ENCODE data around the gene CTNNA2.
"Not testable (repeated sequence)": the region's sequence is repeated elsewhere in the genome, so short reads cannot be mapped to it uniquely, and the experiment has no call there.

CTNNA2 gene

DNA sequence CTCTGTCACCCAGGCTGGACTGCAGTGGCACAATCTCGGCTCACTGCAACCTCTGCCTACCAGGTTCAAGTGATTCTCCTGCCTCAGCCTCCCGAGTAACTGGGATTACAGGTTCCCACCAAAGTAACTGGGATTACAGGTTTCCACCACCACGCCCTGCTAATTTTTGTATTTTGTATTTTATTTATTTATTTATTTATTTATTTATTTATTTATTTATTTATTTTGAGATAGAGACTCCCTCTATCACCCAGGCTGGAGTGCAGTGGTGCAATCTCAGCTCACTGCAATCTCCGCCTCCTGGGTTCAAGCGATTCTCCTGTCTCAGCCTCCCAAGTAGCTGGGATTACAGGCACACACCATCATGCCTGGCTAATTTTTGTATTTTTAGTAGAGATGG, 633.9 kb downstream of the CTNNA2 start:
- not testable (repeated sequence) for DNase-seq (ENCODE audit: low spot score)

DNA sequence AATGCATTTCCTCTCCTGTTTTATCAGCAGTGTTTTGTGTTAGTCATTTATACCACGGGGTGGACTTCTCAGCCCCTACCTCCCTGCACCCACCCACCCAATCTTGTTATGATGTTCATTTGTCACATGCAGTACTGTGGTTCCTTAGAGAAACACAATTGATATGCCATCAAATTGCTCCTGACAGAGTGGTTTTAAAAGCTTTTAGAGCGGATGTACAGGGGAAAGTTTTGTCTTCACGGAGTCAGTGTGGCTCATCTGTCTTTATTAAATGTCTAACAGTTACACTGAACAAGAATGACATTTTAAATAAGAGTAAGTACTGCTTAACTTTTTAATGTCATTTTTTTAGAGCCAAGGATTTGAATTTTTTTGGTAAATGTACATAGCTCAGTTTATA, 634.8 kb downstream of the CTNNA2 start:
- DNase-seq (ENCODE audit: low spot score): no peak

DNA sequence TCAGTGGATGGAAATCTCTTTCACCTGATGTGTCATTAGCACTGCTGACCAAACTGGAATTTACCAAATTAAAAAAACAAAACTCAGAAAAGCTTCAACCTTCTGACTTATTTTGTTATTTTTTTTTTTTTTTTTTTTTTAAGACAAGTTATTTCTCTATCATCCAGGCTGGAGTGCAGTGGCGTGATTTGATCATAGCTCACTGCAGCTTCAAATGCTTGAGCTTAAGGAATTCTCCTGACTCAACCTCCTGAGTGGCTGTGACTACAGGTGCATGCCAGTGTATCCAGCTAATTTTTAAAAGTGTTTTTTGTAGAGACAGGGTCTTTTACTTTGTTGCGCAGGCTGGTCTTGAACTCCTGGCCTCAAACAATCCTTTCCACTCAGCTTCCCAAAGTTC, 636.1 kb downstream of the CTNNA2 start:
- no peak for DNase-seq (ENCODE audit: low spot score)

DNA sequence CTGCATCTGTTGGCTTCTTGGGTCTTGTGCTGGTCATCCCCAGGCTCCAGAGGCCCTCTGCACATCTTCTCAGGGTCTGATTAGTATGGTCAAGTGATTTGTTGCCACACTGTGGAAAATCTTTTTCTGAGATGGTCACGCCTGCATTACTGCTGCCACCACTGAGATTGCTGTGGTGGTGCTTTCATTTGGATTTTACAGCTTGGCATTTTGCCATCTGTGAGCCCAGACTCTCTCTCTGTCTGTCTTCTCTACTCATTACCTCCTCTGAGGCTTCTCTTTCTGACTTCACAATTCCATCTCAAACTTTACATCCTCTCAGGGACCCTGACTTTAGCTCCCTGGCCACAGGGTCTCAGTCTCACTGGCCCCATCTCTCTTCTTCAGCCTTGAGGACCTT, 637.1 kb downstream of the CTNNA2 start:
- no peak for DNase-seq (ENCODE audit: low spot score)

DNA sequence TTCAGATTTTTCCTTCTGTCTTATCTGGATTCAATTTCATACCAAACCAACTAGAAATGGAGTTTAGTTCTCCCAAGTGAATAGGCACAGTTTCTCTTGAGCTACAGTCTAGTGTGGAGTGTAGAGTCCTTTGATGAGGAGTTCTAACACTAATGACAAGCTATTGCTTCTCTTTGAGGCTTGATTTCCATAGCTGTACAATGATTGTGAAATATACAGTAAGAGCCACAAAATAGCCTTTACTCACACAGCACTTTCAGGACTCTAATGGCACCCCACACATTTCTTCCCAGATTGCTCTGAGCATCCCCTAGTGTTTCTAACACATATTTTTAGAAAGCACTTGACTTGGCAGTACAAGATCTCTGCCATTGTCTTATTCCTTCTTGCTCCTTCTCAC, 638.4 kb downstream of the CTNNA2 start:
- no peak for DNase-seq (ENCODE audit: low spot score)

DNA sequence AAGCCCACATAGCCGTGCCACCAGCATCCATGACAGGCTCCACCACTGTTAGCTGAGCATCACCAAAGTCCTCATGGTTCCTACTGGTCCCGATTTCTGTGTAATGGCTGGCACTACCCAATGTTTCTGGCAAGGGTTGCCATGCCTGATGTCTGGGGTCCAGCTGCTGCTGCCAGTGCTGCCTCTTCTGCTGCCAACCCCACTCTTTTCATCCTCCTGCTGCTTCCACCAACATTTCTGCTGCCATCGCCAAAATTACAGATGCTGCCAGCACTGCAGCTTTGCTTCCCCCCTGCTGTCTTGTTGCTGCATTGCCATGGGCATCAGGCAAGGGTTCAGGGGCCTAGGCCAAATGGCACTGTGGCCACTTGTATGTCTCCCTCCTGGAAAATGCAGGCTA, 638.8 kb downstream of the CTNNA2 start:
- DNase-seq (ENCODE audit: low spot score): no peak

DNA sequence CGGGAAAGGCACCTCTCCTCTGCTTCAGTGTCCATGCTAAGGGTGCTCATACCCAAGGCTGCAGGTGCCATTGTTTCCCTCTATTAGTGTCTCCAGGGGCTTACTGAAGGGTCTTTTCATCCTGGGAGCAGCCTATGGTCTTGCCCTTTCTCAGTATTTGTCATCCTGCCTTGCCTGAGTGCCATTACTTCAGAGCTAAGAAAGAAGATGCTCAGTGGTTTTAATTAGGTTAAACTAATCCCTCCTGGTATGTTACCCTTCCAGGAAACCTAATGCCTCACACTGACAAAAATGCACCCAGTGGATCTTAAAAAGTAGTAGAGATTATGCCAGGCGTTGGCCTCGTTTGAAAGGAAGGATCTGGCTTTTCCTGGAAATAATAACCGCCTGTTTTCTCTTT, 640.3 kb downstream of the CTNNA2 start:
- DNase-seq (ENCODE audit: low spot score): no peak

DNA sequence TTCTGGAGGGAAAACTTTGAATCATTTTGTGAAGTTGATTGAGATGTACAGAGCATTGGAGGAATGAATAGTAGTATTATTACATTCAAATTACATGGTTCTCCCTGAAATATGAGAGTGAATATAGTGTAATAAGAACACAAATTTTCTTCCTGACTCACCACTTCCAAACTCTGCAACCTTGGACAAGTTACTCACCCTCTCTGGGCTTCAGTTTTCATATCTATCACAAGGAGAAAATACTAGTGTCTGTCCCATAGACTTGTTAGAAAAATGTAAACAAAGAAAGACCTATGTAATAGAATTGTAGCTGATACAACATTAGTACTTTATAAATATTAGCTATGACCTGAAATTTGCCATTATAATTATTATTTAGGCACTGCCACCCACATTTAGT, 640.9 kb downstream of the CTNNA2 start:
- DNase-seq (ENCODE audit: low spot score): no peak

DNA sequence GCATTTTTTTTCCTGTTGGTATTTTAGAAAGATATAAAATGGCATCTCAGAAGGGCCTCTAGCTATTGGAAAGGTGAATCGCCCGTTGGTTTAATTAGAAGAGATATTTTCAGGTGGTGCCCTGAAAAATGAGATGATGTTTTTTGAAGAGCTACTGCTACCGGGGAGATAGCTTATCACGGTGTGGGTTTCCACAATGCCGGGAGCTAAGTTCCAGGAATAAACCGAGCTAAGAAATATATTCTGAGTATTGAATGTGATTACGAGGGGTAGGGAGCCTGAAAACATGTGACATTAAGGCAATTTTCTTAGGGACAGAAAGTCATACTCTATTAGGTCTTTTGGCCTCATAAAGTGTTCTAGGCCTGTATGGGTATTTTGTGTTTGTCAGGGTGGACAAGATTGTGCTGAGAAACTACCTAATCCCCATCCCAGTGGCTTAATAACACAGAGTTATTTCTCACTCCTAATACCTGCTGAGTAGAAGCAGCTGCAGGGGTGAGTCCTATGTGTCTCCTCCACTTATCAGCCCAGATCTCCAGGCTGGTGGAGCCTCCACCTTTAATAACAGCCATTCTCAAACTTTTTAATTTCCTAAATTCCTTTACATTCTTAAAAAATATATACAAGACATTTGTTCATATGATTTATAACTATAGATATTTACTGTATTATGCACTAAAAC, 641.5 kb downstream of the CTNNA2 start:
- DNase-seq (ENCODE audit: low spot score): no peak

DNA sequence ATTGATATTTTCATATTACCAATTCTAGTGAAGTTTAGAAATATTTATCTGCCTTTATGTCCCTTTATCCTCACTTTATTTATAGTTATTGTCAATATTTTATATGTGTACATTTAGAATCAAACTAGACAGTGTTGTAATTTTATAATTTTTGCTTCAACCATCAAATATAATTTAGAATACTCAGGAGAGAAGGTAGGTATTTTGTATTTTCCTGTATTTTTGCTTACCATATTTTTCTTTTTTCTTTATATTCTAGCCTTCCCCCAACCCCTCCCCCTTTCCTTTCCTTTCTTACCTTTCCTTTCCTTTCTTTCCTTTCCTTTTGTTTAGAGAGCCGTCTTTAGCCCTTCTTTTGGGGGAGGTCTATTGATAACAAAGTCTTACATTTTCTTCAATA, 651.5 kb downstream of the CTNNA2 start:
- no peak for DNase-seq (ENCODE audit: low spot score)

DNA sequence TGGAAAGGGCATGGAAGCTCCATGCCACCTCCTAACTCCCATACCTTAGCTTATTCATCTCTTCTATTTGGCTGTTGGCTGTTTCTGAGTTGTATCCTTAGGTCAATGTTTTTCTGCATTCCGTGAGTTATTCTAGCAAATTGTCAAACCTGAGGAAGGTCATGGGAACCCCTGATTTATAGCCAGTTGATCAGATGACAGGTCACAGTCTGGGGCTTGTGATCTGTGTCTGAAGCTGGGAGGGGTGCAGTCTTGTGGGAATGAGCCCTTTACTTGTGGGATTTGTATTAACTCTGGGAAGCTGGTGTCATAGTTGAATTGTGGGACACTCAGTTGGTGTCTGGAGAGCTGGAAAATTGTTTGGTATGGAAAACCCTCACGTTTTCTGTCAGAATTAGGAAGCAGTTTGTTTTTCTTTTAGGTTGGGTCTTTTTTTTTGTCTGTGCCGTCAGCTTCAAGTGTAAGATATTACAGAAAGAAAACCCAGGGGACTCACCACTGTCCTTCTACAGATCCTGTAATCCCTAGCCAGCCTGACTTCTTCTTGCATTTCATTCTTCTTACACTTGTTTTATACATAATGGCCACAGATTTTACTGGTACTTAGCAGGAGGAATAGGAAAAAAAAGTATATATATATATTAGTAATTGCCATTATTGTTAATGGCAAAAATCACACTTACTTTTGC, 653.8 kb downstream of the CTNNA2 start:
- no peak for DNase-seq (ENCODE audit: low spot score)

DNA sequence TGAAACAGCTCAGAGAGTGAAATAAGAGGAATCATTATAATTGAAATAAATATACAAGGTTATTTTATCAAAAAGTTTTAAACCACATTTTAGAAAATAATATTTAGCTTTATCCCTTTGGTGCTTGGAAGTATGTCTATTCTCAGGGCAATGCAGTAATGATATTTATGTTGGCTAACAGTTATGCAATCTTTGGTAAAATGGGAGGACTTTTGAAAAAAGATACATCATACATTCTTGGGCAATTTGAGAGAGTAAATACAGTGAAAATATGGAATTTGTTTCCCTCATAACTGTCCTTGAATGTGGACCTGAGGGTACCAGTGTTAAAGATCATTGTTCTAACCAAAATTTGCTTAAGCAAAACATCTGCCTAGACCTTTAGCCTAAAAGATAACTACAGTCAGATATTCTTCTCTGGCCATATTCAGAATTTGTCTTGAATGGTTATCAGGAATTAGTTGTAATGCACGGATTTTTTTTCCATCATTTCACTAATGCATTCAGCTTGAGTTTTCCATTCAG, 654.5 kb downstream of the CTNNA2 start:
- no peak for DNase-seq (ENCODE audit: low spot score)

DNA sequence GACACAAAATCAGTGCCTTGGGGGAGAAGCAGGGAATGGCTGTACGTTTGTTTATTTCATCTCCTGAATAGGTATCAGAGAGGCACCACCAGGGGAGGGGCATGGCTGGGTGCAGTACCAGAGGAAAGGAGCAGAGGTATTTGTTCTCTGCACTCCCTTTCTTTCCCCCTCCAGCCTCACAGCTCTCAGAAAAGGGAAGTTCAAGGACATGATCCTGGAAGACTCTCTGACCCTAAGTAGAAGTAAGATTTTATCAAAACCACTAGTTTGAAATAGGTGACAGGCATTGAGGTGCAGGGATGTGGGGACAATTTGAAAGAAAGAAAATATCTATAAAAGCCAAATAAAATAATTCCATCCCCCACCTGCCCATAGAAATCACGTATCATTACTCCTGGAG, 655.2 kb downstream of the CTNNA2 start:
- no peak for DNase-seq (ENCODE audit: low spot score)

DNA sequence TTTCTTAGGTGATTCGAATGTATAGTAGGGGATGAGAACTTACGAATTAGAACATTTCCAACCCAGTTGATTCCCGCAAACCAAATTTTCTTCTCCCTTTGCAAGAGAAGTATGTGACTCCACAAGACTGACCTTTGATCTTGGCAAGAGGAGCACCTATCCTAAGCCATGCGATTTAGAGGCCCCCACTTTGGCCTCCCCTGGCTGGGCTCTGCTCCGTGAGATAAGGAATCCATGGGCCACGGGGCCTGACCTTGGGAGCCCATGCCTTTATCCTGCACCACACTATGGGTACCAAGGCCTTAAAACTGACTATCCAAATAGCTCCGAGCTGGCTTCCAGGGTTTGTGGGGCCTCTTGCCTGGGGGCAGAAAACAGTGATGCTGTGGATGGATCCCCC, 656.0 kb downstream of the CTNNA2 start:
- no peak for DNase-seq (ENCODE audit: low spot score)

DNA sequence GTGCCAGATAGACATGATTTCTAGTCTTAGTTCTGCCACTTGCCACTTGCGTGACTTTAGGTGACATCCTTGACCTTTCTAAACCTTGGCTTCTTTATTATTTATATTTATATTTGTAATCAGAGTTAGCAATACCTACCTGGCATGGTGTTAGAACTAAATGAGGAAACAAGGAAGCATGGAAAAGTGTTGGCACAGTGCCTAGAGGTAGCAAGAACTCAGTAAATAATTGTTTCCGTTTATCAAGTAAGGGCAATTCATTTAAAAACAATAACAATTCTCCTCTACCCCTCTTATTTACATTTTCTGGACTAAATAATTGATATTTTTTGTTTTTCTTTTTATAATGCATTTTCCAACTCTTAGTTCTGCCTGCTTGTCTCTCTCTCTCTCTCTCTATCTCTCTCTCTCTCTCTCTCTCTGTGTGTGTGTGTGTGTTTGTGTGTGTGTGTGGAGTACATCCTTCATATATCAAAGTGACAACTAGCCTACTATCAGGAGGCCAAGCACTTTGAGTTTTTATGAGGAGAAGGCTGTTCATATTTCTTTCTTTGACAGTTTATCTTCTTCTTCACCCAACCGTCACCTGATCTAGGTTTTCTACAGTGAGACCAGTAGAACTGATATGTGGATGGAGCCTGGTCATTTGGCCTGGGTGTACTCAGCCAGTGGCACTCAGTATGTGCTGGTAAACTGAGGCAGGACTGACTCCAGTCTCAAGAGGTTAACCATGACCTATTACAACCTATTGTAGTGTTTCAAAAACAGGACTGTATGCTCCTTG, 657.2 kb downstream of the CTNNA2 start:
- no peak for DNase-seq (ENCODE audit: low spot score)

DNA sequence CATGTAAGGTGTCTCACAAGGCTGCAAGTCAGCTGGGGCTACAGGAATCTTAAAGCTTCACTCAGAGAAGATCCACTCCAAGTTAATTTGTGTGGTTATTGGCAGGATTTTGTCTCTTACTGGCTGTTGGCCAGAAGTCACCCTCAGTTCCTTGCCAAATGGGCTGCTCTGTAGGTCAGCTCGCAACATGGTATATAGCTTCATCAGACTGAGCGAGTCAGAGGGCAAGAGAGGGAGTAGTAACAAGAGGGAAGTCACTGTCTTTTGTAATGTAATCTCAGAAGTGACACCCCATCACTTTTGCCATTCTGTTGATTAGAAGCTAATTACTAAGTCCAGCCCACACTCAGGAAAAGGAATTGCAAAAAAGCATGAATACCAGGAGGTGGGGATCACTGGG, 672.2 kb downstream of the CTNNA2 start:
- DNase-seq (ENCODE audit: low spot score): no peak

DNA sequence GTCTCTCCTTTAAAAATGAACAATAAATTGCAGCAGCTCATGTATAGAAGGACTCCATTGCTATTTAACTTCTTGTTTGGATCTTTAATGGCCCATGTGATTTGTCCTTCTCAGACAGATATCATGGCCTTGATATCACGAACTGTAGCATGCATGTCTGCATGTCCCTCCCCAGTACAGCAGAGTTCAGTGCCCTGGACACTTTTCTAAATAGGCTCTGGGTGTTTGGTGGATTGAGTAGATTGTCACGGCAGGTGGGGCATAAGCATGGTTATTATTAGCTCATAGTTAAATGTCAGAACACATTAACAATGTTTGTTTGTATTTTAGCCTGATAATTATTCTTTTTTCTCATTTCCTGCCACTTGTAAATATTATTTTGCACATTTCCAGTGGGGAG, 673.4 kb downstream of the CTNNA2 start:
- no peak for DNase-seq (ENCODE audit: low spot score)

DNA sequence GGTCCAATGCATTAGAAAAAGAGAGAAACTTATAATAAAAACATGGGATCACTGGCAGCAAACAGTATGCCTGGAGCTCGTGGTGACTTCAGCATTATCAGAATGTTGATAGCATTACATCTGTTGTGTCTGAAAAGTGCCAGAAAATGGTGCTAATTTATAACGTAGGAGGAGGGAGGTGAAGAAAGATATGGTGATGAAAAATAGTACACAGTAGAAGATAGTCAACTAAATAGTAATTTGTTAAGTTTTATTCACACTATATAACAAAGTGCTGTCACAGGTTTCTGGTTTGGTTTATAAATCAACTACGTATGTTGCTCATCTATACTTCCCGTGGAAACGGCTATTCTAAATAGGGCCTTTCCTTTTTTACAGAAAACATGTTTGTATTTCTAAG, 674.3 kb downstream of the CTNNA2 start:
- no peak for DNase-seq (ENCODE audit: low spot score)

DNA sequence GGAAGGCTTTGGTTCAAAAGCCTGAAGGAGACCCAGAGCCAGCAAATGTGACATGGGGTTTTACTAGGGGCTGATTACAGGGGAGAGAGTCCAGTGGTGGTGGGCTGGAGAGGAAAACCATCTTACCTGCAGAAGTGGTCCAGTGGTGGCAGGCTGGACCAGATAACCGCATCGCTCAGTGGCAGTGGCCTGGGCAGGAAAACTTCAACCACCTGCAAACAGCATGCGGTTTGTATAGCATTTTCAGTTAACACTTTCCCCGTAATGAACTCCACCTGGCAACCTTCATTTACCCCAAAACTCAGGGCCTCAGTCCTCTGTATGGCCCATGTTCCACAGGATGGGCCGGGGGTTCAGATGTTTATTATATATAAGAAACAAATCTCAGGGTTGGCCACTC, 677.3 kb downstream of the CTNNA2 start:
- DNase-seq (ENCODE audit: low spot score): no peak

DNA sequence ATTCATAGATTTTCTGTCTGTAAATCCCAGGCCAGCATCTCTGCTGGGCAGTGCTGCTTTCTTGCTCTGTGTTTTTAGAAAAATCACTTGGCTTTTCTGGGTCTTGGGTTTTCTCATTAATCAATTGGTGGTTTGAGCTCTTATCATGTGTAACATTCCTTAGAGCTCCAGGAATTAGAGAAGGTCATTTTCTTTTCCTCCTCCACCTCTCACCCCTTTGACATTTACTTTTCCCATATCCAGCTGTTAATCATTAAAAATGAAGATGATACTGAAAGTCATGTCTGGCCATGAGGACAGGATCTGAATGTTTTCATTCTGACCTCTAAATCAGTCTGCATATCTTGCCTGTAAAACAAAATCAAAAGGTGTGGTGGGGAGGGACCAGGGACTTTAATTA, 680.7 kb downstream of the CTNNA2 start:
- DNase-seq (ENCODE audit: low spot score): no peak

DNA sequence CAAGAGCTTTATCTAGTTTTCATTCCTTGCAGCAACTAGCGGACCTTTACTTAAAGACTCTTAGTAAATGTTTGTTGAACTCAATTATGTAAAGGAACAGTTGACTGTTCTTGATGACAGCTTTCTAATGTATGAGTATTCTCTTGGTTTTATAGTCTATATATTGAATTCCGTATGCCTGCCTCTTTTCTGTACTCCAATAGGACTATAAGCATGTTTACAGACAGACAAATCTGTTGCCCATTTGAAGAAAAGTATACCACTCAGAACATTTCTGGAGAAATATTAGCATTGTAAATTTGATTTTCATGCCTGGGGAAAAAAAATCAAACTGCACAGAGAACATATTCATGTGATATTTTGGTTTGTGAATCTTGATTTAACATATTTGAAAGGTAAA, 682.2 kb downstream of the CTNNA2 start:
- DNase-seq (ENCODE audit: low spot score): no peak

DNA sequence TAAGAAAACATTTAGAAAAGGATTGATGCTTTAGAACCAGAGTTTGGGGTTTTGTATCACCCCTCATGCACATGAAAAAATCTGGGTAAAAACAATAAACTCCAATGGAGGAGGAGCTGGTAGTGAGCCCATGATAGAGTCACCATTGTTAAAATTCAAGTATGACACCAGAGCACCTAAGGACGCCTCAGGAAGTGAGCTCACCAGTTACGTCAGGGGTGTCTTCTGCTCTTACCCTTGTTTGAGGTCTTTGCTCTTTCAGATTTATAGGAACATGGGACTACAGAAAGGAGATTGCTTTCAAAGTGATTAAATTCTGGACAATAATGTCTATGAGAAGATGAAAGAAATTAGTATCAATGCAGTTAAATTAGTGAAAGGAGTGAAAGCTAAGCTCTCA, 685.2 kb downstream of the CTNNA2 start:
- DNase-seq (ENCODE audit: low spot score): no peak

DNA sequence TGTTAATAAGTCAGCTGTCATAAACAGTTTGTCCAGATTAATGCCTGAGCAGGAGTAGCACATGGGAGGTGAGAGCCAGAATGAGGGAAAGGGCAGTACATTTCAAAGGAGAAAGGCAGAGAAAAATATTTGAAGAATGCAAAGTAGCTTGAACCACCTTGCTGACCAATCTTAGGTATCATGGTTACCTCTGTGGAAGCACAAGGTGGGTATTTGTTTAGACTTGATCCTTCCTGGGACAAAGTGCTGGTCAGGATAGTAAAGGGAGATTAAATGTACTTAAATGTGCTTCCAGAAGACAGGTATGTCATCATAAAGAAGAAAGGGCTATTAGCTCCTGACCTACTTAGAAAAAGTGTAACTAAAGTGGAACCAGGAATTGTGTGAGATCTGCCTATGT, 686.7 kb downstream of the CTNNA2 start:
- no peak for DNase-seq (ENCODE audit: low spot score)

Data from RKO (cell line).